ENCODE data around the gene SPIC.

DNA sequence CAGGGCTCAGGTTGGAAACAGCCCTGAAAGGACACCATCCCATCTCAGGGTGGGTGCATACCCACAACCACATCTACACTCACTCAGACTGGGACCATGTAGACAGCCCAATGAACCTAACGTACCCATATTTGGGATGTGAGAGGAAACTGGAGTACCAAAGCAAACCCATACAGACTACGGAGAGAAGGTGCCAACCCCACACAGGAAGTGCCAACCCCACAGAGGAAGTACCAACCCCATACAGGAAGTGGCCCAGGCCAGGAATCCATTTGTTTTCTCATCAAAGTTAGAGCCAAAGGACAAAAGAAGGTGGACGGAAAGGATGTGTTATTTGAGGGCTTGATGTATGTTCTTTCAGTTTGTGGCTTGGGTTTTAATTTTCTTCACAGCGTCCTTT, 19.5 kb upstream of the SPIC start:
- TF ChIP-seq ZNF121 (CRISPR knock-in tag; IDR thresholded peaks at IDR 0.05), result no peak
- TF ChIP-seq KLF13 (CRISPR knock-in tag; IDR thresholded peaks at IDR 0.05), result no peak
- TF ChIP-seq, protein P1, sequence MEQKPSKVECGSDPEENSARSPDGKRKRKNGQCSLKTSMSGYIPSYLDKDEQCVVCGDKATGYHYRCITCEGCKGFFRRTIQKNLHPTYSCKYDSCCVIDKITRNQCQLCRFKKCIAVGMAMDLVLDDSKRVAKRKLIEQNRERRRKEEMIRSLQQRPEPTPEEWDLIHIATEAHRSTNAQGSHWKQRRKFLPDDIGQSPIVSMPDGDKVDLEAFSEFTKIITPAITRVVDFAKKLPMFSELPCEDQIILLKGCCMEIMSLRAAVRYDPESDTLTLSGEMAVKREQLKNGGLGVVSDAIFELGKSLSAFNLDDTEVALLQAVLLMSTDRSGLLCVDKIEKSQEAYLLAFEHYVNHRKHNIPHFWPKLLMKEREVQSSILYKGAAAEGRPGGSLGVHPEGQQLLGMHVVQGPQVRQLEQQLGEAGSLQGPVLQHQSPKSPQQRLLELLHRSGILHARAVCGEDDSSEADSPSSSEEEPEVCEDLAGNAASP (CRISPR knock-in tag; IDR thresholded peaks at IDR 0.05; ENCODE audit: borderline replicate concordance), result no peak
- TF ChIP-seq, protein P2, sequence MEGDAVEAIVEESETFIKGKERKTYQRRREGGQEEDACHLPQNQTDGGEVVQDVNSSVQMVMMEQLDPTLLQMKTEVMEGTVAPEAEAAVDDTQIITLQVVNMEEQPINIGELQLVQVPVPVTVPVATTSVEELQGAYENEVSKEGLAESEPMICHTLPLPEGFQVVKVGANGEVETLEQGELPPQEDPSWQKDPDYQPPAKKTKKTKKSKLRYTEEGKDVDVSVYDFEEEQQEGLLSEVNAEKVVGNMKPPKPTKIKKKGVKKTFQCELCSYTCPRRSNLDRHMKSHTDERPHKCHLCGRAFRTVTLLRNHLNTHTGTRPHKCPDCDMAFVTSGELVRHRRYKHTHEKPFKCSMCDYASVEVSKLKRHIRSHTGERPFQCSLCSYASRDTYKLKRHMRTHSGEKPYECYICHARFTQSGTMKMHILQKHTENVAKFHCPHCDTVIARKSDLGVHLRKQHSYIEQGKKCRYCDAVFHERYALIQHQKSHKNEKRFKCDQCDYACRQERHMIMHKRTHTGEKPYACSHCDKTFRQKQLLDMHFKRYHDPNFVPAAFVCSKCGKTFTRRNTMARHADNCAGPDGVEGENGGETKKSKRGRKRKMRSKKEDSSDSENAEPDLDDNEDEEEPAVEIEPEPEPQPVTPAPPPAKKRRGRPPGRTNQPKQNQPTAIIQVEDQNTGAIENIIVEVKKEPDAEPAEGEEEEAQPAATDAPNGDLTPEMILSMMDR (CRISPR knock-in tag; IDR thresholded peaks at IDR 0.05), result no peak
- no peak for TF ChIP-seq CHD4 (IDR thresholded peaks at IDR 0.05; ENCODE audit: borderline replicate concordance, low read length)
- no peak for TF ChIP-seq JUND (CRISPR knock-in tag; IDR thresholded peaks at IDR 0.05)
- TF ChIP-seq, protein P3, sequence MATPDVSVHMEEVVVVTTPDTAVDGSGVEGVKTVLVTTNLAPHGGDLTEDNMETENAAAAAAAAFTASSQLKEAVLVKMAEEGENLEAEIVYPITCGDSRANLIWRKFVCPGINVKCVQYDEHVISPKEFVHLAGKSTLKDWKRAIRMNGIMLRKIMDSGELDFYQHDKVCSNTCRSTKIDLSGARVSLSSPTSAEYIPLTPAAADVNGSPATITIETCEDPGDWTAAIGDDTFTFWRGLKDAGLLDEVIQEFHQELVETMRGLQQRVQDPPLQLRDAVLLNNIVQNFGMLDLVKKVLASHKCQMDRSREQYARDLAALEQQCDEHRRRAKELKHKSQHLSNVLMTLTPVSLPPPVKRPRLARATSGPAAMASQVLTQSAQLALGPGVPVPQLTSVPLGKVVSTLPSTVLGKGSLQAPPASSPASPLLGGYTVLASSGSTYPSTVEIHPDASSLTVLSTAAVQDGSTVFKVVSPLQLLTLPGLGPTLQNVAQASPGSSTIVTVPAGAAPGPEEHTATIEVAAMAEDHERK (CRISPR knock-in tag; IDR thresholded peaks at IDR 0.05; ENCODE audit: low read depth), result no peak
- TF ChIP-seq FOXP1 (IDR thresholded peaks at IDR 0.05), result no peak
- TF ChIP-seq FOXP1 (CRISPR knock-in tag; IDR thresholded peaks at IDR 0.05), result no peak
- TF ChIP-seq ZBTB1 (CRISPR knock-in tag; IDR thresholded peaks at IDR 0.05; ENCODE audit: borderline replicate concordance), result no peak
- TF ChIP-seq, protein P4, sequence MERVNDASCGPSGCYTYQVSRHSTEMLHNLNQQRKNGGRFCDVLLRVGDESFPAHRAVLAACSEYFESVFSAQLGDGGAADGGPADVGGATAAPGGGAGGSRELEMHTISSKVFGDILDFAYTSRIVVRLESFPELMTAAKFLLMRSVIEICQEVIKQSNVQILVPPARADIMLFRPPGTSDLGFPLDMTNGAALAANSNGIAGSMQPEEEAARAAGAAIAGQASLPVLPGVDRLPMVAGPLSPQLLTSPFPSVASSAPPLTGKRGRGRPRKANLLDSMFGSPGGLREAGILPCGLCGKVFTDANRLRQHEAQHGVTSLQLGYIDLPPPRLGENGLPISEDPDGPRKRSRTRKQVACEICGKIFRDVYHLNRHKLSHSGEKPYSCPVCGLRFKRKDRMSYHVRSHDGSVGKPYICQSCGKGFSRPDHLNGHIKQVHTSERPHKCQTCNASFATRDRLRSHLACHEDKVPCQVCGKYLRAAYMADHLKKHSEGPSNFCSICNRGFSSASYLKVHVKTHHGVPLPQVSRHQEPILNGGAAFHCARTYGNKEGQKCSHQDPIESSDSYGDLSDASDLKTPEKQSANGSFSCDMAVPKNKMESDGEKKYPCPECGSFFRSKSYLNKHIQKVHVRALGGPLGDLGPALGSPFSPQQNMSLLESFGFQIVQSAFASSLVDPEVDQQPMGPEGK (CRISPR knock-in tag; IDR thresholded peaks at IDR 0.05), result no peak
- TF ChIP-seq, protein P5, sequence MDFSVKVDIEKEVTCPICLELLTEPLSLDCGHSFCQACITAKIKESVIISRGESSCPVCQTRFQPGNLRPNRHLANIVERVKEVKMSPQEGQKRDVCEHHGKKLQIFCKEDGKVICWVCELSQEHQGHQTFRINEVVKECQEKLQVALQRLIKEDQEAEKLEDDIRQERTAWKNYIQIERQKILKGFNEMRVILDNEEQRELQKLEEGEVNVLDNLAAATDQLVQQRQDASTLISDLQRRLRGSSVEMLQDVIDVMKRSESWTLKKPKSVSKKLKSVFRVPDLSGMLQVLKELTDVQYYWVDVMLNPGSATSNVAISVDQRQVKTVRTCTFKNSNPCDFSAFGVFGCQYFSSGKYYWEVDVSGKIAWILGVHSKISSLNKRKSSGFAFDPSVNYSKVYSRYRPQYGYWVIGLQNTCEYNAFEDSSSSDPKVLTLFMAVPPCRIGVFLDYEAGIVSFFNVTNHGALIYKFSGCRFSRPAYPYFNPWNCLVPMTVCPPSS (IDR thresholded peaks at IDR 0.05), result no peak
- TF ChIP-seq ATM (IDR thresholded peaks at IDR 0.05; ENCODE audit: borderline replicate concordance), result no peak
- no peak for TF ChIP-seq ZSCAN29 (CRISPR knock-in tag; conservative IDR thresholded peaks at IDR 0.05)
- no peak for TF ChIP-seq RFX5 (IDR thresholded peaks at IDR 0.05; ENCODE audit: low read depth, low read length)

All from HepG2 (cell line).